ELR (cell line): ENCODE results near the gene WDR20.

ENCODE experiments used
- DNase-seq: peaks from one replicate; pipeline ENCODE4 v3.0.0-alpha.2; 2015; ENCODE audit warnings: low read depth

The WDR20 gene

GRCh38 chr14:102197317-102197853, 57.7 kb downstream of the WDR20 start:
- no peak for DNase-seq

GRCh38 chr14:102200690-102201352, 61.1 kb downstream of the WDR20 start:
- DNase-seq = no peak

GRCh38 chr14:102201353-102201738, 61.6 kb downstream of the WDR20 start:
- DNase-seq = no peak

GRCh38 chr14:102201776-102202175, 62.1 kb downstream of the WDR20 start:
- no peak for DNase-seq

GRCh38 chr14:102202944-102203343, 63.2 kb downstream of the WDR20 start:
- no peak for DNase-seq

- DNase-seq = no peak
Measured at GRCh38 chr14:102203382-102203781, 63.7 kb downstream of the WDR20 start.

- DNase-seq = no peak
Measured at GRCh38 chr14:102205560-102205959, 65.9 kb downstream of the WDR20 start.

- DNase-seq = no peak
Measured at GRCh38 chr14:102206918-102207317, 67.2 kb downstream of the WDR20 start.

- no peak for DNase-seq
Measured at GRCh38 chr14:102207831-102208365, 68.2 kb downstream of the WDR20 start.

- DNase-seq = no peak
Measured at GRCh38 chr14:102208741-102209140, 69.0 kb downstream of the WDR20 start.

GRCh38 chr14:102209224-102209966, 69.7 kb downstream of the WDR20 start:
- DNase-seq = peak; percentile 51

GRCh38 chr14:102210421-102211042, 70.8 kb downstream of the WDR20 start:
- DNase-seq = no peak

GRCh38 chr14:102211240-102211639, 71.5 kb downstream of the WDR20 start:
- DNase-seq = no peak

GRCh38 chr14:102212356-102212755, 72.7 kb downstream of the WDR20 start:
- DNase-seq = no peak

GRCh38 chr14:102212845-102213244, 73.1 kb downstream of the WDR20 start:
- DNase-seq = no peak

GRCh38 chr14:102213470-102213869, 73.8 kb downstream of the WDR20 start:
- no peak for DNase-seq

- DNase-seq = peak; percentile 33
Measured at GRCh38 chr14:102213984-102214658, 74.4 kb downstream of the WDR20 start.

- no peak for DNase-seq
Measured at GRCh38 chr14:102215071-102215470, 75.4 kb downstream of the WDR20 start.

- no peak for DNase-seq
Measured at GRCh38 chr14:102215576-102216250, 76.0 kb downstream of the WDR20 start.

- no peak for DNase-seq
Measured at GRCh38 chr14:102217399-102217798, 77.7 kb downstream of the WDR20 start.

- DNase-seq = no peak
Measured at GRCh38 chr14:102217987-102218421, 78.3 kb downstream of the WDR20 start.
